Gastrocnemius medialis (tissue), 4 donors: Measurements from ENCODE around the gene ZNF516. TPM values are rescaled to one million over a fixed set of nuclear protein-coding genes. Genes with fewer than 3 reads are reported as not detected.
A peak's percentile ranks its signal among the peaks of the same experiment; 100 is the strongest.

ENCODE experiments used
- ATAC-seq, 2 donors: fragments of 150-250 bp; one replicate each; pipeline ENCODE4 v1.9.1; 2016
- DNase-seq, 2 donors: peaks; one replicate each; pipeline ENCODE4 v3.0.0-alpha.2; 2019
- H3K27ac ChIP-seq, 4 donors: fragments of 200-600 bp; sonication (generic); 1 replicate in 1 of 4; 2 replicates in 3 of 4; pipeline ENCODE4 v1.5.1; 2016 to 2018; ENCODE audit warnings: mild to moderate bottlenecking in 2 of 4, moderate library complexity in 1 of 4
- H3K27me3 ChIP-seq, 3 donors: fragments of 200-600 bp; sonication (generic) in 2 of 3; 1 replicate in 1 of 3; 2 replicates in 2 of 3; pipeline versions ENCODE4 v1.5.1 to v1.6.0; 2016 to 2019; ENCODE audit warnings: mild to moderate bottlenecking in 1 of 3, moderate library complexity in 1 of 3
- H3K36me3 ChIP-seq, 2 donors: fragments of 200-600 bp; sonication (generic) in 1 of 2; one replicate each; pipeline ENCODE4 v1.5.1; 2017 to 2018
- H3K4me1 ChIP-seq, 2 donors: fragments of 200-600 bp; sonication (generic) in 1 of 2; one replicate each; pipeline ENCODE4 v1.5.1; 2016 to 2017; ENCODE audit warnings: mild to moderate bottlenecking in 2 of 2
- H3K4me3 ChIP-seq, 4 donors: fragments of 200-600 bp; sonication (generic) in 3 of 4; 1 replicate in 1 of 4; 2 replicates in 3 of 4; pipeline ENCODE4 v1.5.1; 2016 to 2019; ENCODE audit warnings: mild to moderate bottlenecking in 2 of 4
- H3K9me3 ChIP-seq, 3 donors: fragments of 200-600 bp; sonication (generic) in 2 of 3; 1 replicate in 1 of 3; 2 replicates in 2 of 3; pipeline ENCODE4 v1.5.1; 2016 to 2019
- CTCF ChIP-seq, 5 experiments: fragments of 450-650 bp in 3 of 5; fragments of 200-600 bp in 2 of 5; sonication (generic) in 2 of 5; IDR thresholded peaks in 4 of 5; conservative IDR thresholded peaks in 1 of 5; 1 replicate in 4 of 5; 2 replicates in 1 of 5; pipeline ENCODE4 v1.5.1; 2016 to 2019; ENCODE audit warnings: antibody characterized with exemption in 5 of 5, mild to moderate bottlenecking in 3 of 5, moderate library complexity in 3 of 5
- POLR2A ChIP-seq, 2 donors: fragments of 450-650 bp; IDR thresholded peaks; one replicate each; pipeline ENCODE4 v1.6.1; 2017; ENCODE audit warnings: antibody characterized with exemption in 2 of 2, mild to moderate bottlenecking in 2 of 2, moderate library complexity in 2 of 2
- in situ Hi-C, 4 donors: fragments of 200-750 bp; cut with MboI; loops; one replicate each; pipeline versions ENCODE4 v1.15.0 to v1.8.0; 2017; ENCODE audit warnings: low sequenced_read_pairs in 4 of 4
- intact Hi-C: fragments of 100-400 bp; cut with DNase I; formaldehyde crosslinking; loops from one replicate; pipeline ENCODE4 v1.15.1; 2023; ENCODE audit warnings: low total_unique reads
- total RNA-seq, 4 donors: library from RNA; depleted of rRNA; stranded (reverse); fragments of >200 nt; gene quantifications; one replicate each; pipeline versions ENCODE4 v1.1.0 to v1.2.3, GENCODE V29; 2016

The ZNF516 gene
- total RNA-seq, 4 donors from 2014 or later = 8.4 to 19.3 (median 12.4) TPM

- Histone ChIP-seq H3K36me3 (peaks cover 0 to 9% of the 10 kb centered on the region in 2 donors), H3K4me3 (no peak overlapping the region), H3K27ac (no peak overlapping the region), H3K9me3 (no peaks in the 10 kb centered on the region), H3K4me1 (peaks cover 9 to 25% of the 10 kb centered on the region in 2 donors), H3K27me3 (no peaks in the 10 kb centered on the region)
- TF ChIP-seq CTCF (IDR thresholded peaks at IDR 0.05 in 4 of 5, conservative IDR thresholded peaks at IDR 0.05 in 1 of 5) = no peak
- DNase-seq = no peak
- no peak for ATAC-seq
- intact Hi-C loops (no loop called here), in situ Hi-C loops (no loop called here)
Measured at GRCh38 chr18:76435316-76435989, 59.6 kb downstream of the ZNF516 start.

- no peak for DNase-seq
- no peak for ATAC-seq
- no peak overlapping the region for H3K27ac ChIP-seq
- no peaks in the 10 kb centered on the region for H3K9me3 ChIP-seq
- no peak overlapping the region for H3K4me3 ChIP-seq
- intact Hi-C loops (no loop called here), in situ Hi-C loops (no loop called here)
- no peaks in the 10 kb centered on the region for H3K27me3 ChIP-seq
- H3K36me3 ChIP-seq = peaks cover 0 to 5% of the 10 kb centered on the region in 2 donors
- peaks cover 15 to 26% of the 10 kb centered on the region in 2 donors for H3K4me1 ChIP-seq
- TF ChIP-seq CTCF (IDR thresholded peaks at IDR 0.05 in 4 of 5, conservative IDR thresholded peaks at IDR 0.05 in 1 of 5) (no peak), POLR2A (IDR thresholded peaks at IDR 0.05) (no peak)
Measured at GRCh38 chr18:76434452-76434851, 60.6 kb downstream of the ZNF516 start.

GRCh38 chr18:76433788-76434187, 61.3 kb downstream of the ZNF516 start:
- TF ChIP-seq CTCF (IDR thresholded peaks at IDR 0.05 in 4 of 5, conservative IDR thresholded peaks at IDR 0.05 in 1 of 5) (no peak), POLR2A (IDR thresholded peaks at IDR 0.05) (no peak)
- ATAC-seq = no peak
- Histone ChIP-seq H3K36me3 (peaks cover 0 to 5% of the 10 kb centered on the region in 2 donors), H3K4me1 (peaks cover 19 to 31% of the 10 kb centered on the region in 2 donors), H3K27me3 (no peaks in the 10 kb centered on the region), H3K9me3 (no peaks in the 10 kb centered on the region), H3K4me3 (no peak overlapping the region), H3K27ac (no peak overlapping the region)
- no peak for DNase-seq
- intact Hi-C loops (no loop called here), in situ Hi-C loops (no loop called here)

GRCh38 chr18:76432970-76433767, 61.9 kb downstream of the ZNF516 start:
- Histone ChIP-seq H3K36me3 (peaks cover 0 to 5% of the 10 kb centered on the region in 2 donors), H3K4me1 (peaks cover 26 to 31% of the 10 kb centered on the region in 2 donors), H3K9me3 (no peaks in the 10 kb centered on the region), H3K27ac (no peak overlapping the region), H3K4me3 (no peak overlapping the region), H3K27me3 (no peaks in the 10 kb centered on the region)
- in situ Hi-C loops (no loop called here), intact Hi-C loops (no loop called here)
- DNase-seq (peak in 1 of 2 donors; percentile 1), ATAC-seq (no peak)
- no peak for TF ChIP-seq CTCF (IDR thresholded peaks at IDR 0.05 in 4 of 5, conservative IDR thresholded peaks at IDR 0.05 in 1 of 5)
- no peak for TF ChIP-seq POLR2A (IDR thresholded peaks at IDR 0.05)
